ENCODE results near the gene TEKTIP1.

GRCh38 chr19:3526507-3527237 is 12.3 kb upstream of the TEKTIP1 start:
- TF ChIP-seq CTCF (IDR thresholded peaks at IDR 0.05) (no peak), POLR2A (IDR thresholded peaks at IDR 0.05) (no peak), EP300 (IDR thresholded peaks at IDR 0.05) (no peak)
